ENCODE results near the gene ABCB11.
A peak's percentile ranks its signal among the peaks of the same experiment; 100 is the strongest.
"Not testable (repeated sequence)": the region's sequence is repeated elsewhere in the genome, so short reads cannot be mapped to it uniquely, and the experiment has no call there.

The ABCB11 gene

DNA sequence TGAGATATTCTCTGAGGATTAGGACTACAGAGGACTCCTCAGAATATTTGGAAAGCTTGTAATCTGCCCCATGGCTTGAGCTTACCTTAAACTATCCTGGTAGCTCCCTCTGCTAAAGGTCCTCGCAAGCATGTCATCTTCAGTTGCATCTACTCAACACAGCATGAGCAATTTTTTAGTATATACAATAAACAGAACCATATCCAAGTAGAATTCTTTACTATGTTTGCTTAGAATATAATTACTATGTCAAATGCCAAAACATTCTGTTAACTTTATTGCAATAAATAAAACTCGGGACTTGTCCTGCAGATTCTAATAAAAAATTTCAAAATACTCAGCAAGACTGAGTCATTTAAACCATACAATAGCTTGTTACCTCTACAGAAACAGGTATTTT lies 62.8 kb downstream of the ABCB11 start:
- no peak for DNase-seq

GRCh38 chr2:168964251-168964807 lies 66.8 kb downstream of the ABCB11 start:
- DNase-seq, result no peak

- no peak for DNase-seq
Measured at GRCh38 chr2:168962636-168963035, 68.5 kb downstream of the ABCB11 start.

DNA sequence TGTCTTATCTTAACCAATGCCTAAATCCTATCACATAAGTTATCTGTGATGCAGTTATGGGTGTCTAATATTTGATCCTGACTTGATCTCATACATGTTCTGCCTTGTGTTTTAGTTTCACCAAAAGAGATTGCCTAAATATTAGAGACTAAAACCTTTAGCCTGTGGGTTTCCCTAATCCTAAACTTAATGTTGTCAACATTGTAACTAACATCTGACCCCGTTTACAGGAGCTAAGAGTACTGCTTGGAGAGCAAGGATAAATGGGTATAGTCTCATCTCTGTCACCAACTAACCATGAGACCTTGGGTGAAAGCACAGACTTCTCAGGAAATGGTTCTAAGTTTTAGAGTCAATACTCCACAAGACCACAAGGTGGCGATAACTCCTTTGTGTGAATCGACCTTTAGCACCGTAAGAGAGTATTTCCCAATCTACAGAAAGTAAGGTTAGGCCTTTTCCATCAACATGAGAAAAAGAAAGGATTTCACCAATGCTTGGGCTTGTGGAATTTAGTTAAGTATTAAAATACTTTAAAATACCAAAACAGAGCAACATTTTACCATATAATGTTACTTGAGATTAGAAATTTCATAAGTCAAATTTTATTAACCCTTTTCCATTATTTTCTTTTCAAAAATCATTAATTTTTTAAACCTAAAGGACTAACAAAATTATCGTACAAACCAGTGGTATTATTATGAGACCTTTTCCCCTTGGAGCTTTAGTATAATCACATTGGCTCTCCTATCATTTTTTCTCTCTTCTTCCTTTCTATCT lies 69.5 kb downstream of the ABCB11 start:
- DNase-seq, result peak; percentile 37

DNA sequence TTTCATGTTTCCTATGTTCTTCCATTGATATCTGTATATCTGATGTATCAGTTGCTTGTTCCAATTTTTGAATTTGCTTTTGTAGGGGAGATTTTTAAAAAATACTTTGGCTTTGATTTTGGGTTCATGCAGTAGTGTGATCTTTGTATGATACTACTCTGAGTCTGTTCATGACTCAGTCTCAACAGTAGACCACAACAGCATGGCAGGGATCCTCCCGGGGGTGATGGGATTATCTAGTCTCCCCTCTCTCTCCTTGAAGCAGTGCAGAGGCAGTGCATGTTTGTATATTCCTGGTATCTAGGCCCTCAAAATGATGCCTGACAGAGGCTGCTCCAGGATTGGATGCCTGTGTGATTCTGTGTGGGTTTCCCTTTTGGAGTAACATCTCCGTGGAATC lies 74.7 kb downstream of the ABCB11 start:
- DNase-seq, result no peak

DNA sequence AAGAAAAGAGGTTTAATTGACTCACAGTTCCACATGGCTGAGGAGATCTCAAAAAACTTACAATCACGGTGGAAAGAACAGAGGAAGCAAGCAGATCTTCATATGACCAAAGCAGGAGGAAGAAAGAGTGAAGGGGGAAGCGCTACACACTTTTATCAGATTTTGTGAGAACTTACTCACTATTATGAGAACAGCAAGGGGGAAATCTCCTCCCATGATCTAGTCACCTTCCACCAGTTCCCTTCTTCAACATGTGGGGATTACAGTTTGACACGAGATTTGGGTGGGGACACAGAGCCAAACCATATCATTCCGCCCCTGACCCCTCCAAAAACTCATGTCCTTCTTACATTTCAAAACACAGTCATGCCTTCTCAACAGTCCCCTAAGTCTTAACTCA lies 75.8 kb downstream of the ABCB11 start:
- no peak for DNase-seq

- DNase-seq, result no peak
Measured at GRCh38 chr2:168954256-168954655, 76.9 kb downstream of the ABCB11 start.

GRCh38 chr2:168952424-168952823 lies 78.7 kb downstream of the ABCB11 start:
- no peak for DNase-seq

DNA sequence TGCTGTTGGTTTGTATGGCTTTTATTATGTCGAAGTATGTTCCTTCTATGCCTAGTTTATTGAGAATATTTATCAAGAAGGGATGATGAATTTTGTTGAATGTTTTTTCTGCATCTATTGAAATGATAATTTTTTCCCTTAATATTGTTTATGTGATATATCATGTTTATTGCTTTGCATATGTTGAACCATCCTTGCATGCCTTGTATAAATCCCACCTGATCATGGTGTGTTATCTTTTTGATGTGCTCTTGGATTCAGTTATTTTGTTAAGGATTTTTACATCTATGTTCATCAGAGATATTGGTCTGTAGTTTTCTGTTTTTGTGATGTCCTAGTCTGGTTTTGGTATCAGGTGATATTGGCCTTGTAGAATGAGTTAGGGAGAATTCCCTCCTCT lies 79.3 kb downstream of the ABCB11 start:
- DNase-seq, result no peak

- DNase-seq, result no peak
Measured at GRCh38 chr2:168949324-168949723, 81.8 kb downstream of the ABCB11 start.

DNA sequence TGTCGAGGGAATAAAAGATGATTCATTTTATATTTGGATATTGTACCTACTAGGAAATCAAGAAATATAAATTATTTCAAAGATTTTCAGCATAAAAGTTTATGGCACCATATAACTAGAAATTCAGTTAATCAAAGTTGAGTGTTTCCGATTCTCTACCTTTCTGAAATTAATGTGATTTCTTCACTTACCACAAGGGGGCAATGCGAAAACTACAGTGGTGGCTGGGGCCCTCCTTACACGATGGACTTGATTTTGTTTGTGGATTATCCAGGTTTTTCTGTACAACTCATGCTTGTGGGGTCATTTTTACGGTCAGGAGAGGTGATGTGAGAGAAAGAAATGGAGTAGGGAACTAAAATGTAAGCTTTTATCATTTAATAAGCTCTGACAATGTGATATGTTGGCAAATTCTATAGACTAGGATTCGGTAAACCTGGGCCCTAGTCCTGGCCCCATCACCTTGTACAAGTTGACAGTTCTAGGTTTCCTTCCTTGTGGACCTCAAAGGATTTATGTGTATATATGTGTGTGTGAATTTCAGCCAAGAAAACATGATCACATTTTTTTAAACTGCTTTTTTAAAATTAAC lies 82.4 kb downstream of the ABCB11 start:
- DNase-seq, result no peak

GRCh38 chr2:168945508-168945907 lies 85.6 kb downstream of the ABCB11 start:
- DNase-seq, result no peak

DNA sequence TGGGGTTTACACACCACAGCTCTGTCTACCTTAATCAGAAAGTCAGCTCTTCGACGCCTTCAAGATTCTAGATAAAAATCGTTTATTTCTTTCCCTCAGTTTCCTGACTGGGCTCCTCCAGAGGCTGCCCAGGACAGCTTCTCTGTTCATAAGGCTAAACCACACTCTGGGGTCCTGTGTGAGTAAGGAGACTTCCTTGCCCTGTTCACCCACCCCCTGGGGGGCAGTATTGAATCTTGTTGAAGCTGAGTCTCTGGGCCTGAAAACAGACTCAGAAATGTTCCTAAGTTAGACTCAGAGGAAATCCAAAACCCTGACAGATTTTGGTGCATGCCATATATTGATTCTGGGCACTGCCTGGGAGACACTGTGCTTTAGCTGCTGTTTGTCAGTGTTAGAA lies 87.1 kb downstream of the ABCB11 start:
- DNase-seq, result no peak

- DNase-seq, result no peak
Measured at GRCh38 chr2:168941297-168941696, 89.8 kb downstream of the ABCB11 start.

- no peak for DNase-seq
Measured at GRCh38 chr2:168939918-168940317, 91.2 kb downstream of the ABCB11 start.

GRCh38 chr2:168939061-168939460 lies 92.1 kb downstream of the ABCB11 start:
- DNase-seq, result no peak

- no peak for DNase-seq
Measured at GRCh38 chr2:168935810-168936581, 95.1 kb downstream of the ABCB11 start.

GRCh38 chr2:168934826-168935225 lies 96.3 kb downstream of the ABCB11 start:
- no peak for DNase-seq

DNA sequence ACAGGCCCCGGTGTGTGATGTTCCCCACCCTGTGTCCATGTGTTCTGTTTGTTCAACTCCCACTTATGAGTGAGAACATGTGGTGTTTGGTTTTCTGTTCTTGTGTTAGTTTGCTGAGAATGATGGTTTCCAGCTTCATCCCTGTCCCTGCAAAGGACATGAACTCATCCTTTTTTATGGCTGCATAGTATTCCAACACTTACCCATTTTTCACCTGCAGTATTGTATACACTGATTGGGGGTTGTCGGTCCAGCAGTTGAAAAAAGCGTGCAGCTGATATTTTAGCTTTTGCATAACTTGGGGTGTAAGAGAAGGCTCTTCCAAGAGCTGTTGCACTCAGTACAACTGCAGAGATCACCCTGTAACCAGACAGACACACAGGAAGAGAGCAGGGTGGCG lies 99.0 kb downstream of the ABCB11 start:
- not testable (repeated sequence) for DNase-seq

- DNase-seq, result no peak
Measured at GRCh38 chr2:168930242-168930641, 100.9 kb downstream of the ABCB11 start.

DNA sequence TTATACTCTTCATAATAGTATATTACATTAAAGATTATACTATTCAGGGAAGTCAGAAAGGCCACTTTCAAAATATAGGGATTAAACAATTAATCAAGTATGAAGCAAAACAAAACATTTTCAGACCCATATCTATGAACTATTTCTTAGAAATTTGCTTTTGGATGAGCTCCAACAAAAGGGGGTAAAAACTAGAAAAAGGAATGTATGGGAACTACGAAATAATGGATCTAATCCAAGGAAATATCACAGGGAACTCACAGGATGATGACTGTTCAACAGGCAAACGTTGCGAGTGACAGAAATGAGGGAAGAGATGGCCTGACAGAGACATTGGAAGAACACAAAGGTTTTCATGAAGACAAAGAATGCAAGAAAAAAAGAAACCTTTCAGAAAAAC lies 102.1 kb downstream of the ABCB11 start:
- no peak for DNase-seq

DNA sequence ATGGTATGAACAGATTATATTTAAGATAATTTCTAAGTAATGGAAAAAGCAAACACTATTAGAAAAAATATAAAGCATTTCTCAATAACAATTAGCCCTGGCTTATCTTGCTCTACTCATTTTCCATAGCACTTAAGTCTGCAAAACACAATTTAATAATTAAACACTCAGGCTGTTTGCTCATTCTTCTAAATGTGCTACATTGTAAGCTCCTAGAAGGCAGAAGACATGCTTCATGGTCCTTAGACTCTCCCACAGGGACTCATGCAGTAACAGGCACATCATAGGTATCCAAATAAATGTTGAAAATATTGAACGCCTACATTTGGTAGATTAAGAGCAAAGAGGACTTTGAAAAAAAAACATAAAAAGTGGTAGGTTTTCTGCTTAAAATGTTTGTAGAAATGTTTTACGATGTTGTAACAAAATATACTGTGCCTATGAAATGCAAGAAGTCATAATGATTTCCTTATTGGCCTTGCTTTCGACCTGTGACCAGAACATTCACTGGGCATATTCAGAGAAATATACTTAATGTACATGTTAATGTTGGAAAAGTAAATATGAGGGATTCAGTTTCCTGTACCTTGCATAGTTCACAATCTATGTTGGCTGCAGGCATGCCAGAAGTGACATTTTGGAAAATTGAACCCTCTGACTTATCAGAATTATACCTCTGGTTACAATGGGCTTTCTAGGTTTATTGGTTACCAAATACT lies 102.9 kb downstream of the ABCB11 start:
- DNase-seq, result no peak

Data from NCI-H2081 treated with DMSO at 0.1 percent for 48 hours (cell line).